ENCODE results near the gene PTEN.
"Not testable (repeated sequence)": the region's sequence is repeated elsewhere in the genome, so short reads cannot be mapped to it uniquely, and the experiment has no call there.

Gene PTEN

GRCh38 chr10:87845624-87845998 lies 17.8 kb upstream of the PTEN start:
- DNase-seq (ENCODE audit: low read depth in 3 of 3): no peak

GRCh38 chr10:87846023-87846422 lies 17.4 kb upstream of the PTEN start:
- DNase-seq (ENCODE audit: low read depth in 3 of 3): no peak

GRCh38 chr10:87846711-87847110 lies 16.7 kb upstream of the PTEN start:
- not testable (repeated sequence) for DNase-seq (ENCODE audit: low read depth in 3 of 3)

- no peak for DNase-seq (ENCODE audit: low read depth in 3 of 3)
These were observed 15.9 kb upstream of the PTEN start for GRCh38 chr10:87847550-87847949.

GRCh38 chr10:87849001-87849400 lies 14.4 kb upstream of the PTEN start:
- DNase-seq (ENCODE audit: low read depth in 3 of 3): no peak

GRCh38 chr10:87850742-87851205 lies 12.7 kb upstream of the PTEN start:
- DNase-seq (ENCODE audit: low read depth in 3 of 3): peak in 2 of 3 donors; percentile 21 to 31

- DNase-seq (ENCODE audit: low read depth in 3 of 3): no peak
These were observed 11.3 kb upstream of the PTEN start for GRCh38 chr10:87852089-87852488.

- not testable (repeated sequence) for DNase-seq (ENCODE audit: low read depth in 3 of 3)
These were observed 8.2 kb upstream of the PTEN start for GRCh38 chr10:87855247-87855646.

GRCh38 chr10:87855665-87856064 lies 7.8 kb upstream of the PTEN start:
- DNase-seq (ENCODE audit: low read depth in 3 of 3): not testable (repeated sequence)

GRCh38 chr10:87860156-87860795 lies 3.1 kb upstream of the PTEN start:
- DNase-seq (ENCODE audit: low read depth in 3 of 3): no peak

GRCh38 chr10:87860816-87861403 lies 2.5 kb upstream of the PTEN start:
- no peak for DNase-seq (ENCODE audit: low read depth in 3 of 3)

GRCh38 chr10:87861566-87861952 lies 1.9 kb upstream of the PTEN start:
- no peak for DNase-seq (ENCODE audit: low read depth in 3 of 3)

GRCh38 chr10:87861953-87862678 lies 1.3 kb upstream of the PTEN start:
- DNase-seq (ENCODE audit: low read depth in 3 of 3): peak; percentile 84 to 90 (median 87)

- peak in 1 of 3 donors; percentile 38 for DNase-seq (ENCODE audit: low read depth in 3 of 3)
These were observed 759 bp upstream of the PTEN start for GRCh38 chr10:87862679-87863052.

- peak in 1 of 3 donors; percentile 17 for DNase-seq (ENCODE audit: low read depth in 3 of 3)
These were observed 598 bp downstream of the PTEN start for GRCh38 chr10:87863951-87864495.

GRCh38 chr10:87864496-87865059 lies 1.2 kb downstream of the PTEN start:
- DNase-seq (ENCODE audit: low read depth in 3 of 3): no peak

GRCh38 chr10:87865241-87865881 lies 1.9 kb downstream of the PTEN start:
- no peak for DNase-seq (ENCODE audit: low read depth in 3 of 3)

- no peak for DNase-seq (ENCODE audit: low read depth in 3 of 3)
These were observed 3.1 kb downstream of the PTEN start for GRCh38 chr10:87866412-87866974.

GRCh38 chr10:87867453-87867852 lies 4.0 kb downstream of the PTEN start:
- DNase-seq (ENCODE audit: low read depth in 3 of 3): no peak

- no peak for DNase-seq (ENCODE audit: low read depth in 3 of 3)
These were observed 4.9 kb downstream of the PTEN start for GRCh38 chr10:87868277-87868676.

GRCh38 chr10:87869139-87869538 lies 5.7 kb downstream of the PTEN start:
- DNase-seq (ENCODE audit: low read depth in 3 of 3): not testable (repeated sequence)
